GM12801 (cell line): ENCODE data around the gene RGL3.

ENCODE experiments used
- TF ChIP-seq, protein P1 (sequence below): IDR thresholded peaks from one replicate; pipeline ENCODE4 v1.5.1; 2011; ENCODE audit warnings: control low read depth; ENCODE audit not compliant: insufficient read length; ENCODE audit errors: extremely low read depth

The RGL3 gene

DNA sequence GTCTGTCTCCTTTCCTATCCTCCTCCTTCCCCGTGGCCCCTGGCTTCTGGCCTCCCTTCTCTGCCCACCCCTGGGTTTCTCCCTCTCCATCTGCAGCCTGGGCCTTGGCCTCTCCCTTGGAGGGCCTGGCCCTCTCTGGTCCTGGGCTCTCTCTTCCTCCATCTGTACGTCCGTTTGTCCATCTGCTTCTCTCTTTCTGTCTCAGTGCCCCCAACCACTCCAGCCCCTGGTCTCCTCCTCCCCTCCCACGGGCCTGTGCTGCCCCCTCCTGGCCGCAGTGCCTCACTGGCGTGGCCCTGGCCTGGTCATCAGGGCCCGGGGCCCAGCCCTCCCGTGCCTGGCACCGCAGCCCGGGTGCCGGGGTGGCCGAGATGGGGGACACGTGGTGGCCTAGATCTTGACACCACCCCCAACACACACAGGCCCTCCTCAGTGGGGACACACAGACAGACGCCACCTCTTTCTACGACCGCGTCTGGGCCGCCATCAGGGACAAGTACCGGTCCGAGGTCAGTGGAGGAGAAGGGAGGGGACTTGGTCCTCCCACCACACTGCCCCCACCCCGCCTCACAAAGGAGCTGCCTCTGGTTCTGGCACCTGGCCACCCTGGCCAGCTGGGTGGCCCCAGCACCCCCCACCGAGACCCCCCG lies 27.7 kb upstream of the RGL3 start:
- TF ChIP-seq, protein P1, sequence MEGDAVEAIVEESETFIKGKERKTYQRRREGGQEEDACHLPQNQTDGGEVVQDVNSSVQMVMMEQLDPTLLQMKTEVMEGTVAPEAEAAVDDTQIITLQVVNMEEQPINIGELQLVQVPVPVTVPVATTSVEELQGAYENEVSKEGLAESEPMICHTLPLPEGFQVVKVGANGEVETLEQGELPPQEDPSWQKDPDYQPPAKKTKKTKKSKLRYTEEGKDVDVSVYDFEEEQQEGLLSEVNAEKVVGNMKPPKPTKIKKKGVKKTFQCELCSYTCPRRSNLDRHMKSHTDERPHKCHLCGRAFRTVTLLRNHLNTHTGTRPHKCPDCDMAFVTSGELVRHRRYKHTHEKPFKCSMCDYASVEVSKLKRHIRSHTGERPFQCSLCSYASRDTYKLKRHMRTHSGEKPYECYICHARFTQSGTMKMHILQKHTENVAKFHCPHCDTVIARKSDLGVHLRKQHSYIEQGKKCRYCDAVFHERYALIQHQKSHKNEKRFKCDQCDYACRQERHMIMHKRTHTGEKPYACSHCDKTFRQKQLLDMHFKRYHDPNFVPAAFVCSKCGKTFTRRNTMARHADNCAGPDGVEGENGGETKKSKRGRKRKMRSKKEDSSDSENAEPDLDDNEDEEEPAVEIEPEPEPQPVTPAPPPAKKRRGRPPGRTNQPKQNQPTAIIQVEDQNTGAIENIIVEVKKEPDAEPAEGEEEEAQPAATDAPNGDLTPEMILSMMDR: no peak

DNA sequence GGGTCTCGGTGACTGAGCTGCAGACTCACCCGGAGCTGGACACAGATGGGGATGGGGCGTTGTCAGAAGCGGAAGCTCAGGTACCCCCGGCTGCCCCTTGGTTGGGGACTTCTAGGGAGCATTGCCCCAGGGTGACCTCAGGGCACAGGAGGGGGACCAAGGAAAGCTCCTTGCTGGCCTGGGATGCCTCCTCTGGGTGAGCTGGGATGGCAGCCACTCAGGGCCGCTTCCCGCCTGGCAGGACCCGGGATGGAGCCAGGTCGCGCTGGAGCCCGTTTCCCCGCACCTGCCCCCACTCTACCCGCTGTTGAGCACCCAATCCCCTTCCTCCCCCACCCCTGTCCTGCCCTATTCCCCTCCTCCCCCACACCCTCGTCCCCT lies 27.1 kb upstream of the RGL3 start:
- TF ChIP-seq, protein P1: no peak

GRCh38 chr19:11445141-11445540 lies 26.0 kb upstream of the RGL3 start:
- TF ChIP-seq, protein P1: no peak

DNA sequence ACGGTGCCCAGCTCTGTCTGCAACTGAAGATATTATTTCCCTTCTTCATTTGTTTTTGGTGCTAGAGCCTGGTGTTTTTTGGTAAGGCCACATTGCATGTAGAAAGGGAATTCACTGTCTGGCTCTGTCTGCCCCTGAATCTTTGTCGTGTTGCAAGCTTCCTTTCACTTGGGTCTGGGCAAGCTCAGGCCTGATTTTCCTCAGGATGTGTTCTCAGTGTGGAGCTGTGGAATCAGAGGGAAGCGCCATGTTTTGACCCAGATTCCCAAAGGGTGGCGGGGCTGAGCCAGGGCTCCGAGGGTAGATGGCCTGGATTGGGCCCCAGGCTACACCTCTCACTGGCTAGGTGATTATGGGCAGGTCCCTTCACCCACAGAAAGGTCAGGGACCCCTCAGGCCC lies 24.9 kb upstream of the RGL3 start:
- TF ChIP-seq, protein P1: no peak

GRCh38 chr19:11437955-11438354 lies 18.8 kb upstream of the RGL3 start:
- TF ChIP-seq, protein P1: no peak

DNA sequence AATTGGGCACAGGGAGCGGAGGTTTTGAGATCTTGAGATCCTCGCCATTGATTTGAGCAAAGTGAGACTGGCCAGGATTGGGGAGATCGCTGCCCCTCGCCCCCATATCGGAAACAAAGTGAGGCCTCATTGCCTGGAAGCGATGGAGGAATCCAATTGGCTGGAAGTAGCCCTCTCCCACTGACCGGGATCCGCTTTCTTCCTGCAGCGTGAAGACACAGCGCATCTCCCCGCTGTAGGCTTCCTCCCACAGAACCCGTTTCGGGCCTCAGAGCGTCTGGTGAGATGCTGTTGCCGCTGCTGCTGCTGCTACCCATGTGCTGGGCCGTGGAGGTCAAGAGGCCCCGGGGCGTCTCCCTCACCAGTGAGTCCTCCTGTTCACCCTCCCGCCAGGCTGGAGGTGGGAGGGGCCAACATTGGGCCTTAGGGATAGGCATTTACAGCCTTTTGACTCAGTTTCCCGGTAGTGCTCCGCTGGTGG lies 16.8 kb upstream of the RGL3 start:
- TF ChIP-seq, protein P1: no peak

- TF ChIP-seq, protein P1: peak; percentile 74
Measured at GRCh38 chr19:11435057-11435832, 16.1 kb upstream of the RGL3 start, which contains the start of the genes ODAD3 and PRKCSH. Gene ODAD3, minus strand, starts transcription at chr19:11435121. Its CDS starts 105 bp downstream, at chr19:11435016. Gene PRKCSH, plus strand, starts transcription at chr19:11435635. Its CDS starts 483 bp downstream, at chr19:11436118.
